Effector memory CD8-positive, alpha-beta T cell (primary cell): ENCODE data around the gene C5orf47.
"Not testable (repeated sequence)": the region's sequence is repeated elsewhere in the genome, so short reads cannot be mapped to it uniquely, and the experiment has no call there.

Experiments
- ATAC-seq: fragments of 150-1000 bp; cut with Tn5 transposase; replicated peaks from 2 replicates; pipeline ENCODE4 v1.10.0; 2021; ENCODE audit warnings: mild to moderate bottlenecking, moderate library complexity
- DNase-seq, 3 experiments: peaks; one replicate each; pipeline ENCODE4 v3.0.0; 2021
- H3K27ac Mint-ChIP-seq, 2 donors: one replicate each; pipeline ENCODE4 v1.8.0; 2022; ENCODE audit warnings: mild to moderate bottlenecking in 2 of 2, mixed read lengths in 2 of 2, moderate library complexity in 2 of 2
- H3K27me3 Mint-ChIP-seq, 2 donors: one replicate each; pipeline ENCODE4 v1.8.0; 2022; ENCODE audit warnings: mixed read lengths in 2 of 2
- H3K36me3 Mint-ChIP-seq: one replicate; pipeline ENCODE4 v1.8.0; 2022; ENCODE audit warnings: mild to moderate bottlenecking, moderate library complexity, mixed read lengths; ENCODE audit not compliant: insufficient read depth
- H3K4me1 Mint-ChIP-seq, 2 donors: one replicate each; pipeline ENCODE4 v1.8.0; 2022; ENCODE audit warnings: low read depth in 2 of 2, mixed read lengths in 2 of 2
- H3K4me3 Mint-ChIP-seq, 2 donors: one replicate each; pipeline ENCODE4 v1.8.0; 2022; ENCODE audit warnings: mild to moderate bottlenecking in 2 of 2, mixed read lengths in 2 of 2, moderate library complexity in 2 of 2
- H3K9me3 Mint-ChIP-seq, 2 donors: one replicate each; pipeline ENCODE4 v1.8.0; 2022; ENCODE audit warnings: mixed read lengths in 2 of 2

The C5orf47 gene

DNA sequence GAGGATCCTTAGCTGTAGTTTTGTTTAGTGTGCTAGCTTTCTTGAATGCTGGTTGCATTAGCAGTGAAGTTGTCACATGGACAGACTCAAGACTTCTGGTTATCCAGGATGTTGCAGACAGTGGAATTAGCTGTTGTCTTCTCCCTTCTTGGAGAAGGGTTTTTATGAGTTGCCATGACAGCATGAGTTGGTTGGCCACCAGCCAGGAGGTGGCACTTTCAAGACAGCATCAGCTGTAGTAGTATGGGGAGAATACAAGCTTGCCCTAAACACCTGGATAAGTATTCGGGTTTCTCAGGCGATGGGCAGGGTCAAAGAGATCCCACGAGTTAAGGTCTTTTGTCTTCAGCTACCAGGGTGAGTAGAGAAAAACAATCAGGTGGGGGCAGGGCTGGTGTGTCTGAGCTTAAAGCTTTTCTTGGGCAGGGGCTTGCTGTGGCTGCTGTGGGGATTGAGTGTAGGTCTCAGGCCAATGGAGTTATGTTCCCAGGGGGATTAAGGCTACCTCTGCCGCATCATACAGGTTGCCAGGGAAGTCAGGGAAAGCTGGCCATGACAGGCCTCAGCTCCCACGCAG is 7.7 kb upstream of the C5orf47 start:
- Mint-ChIP-seq H3K9me3 (no peaks in the 10 kb centered on the region), H3K27ac (no peak overlapping the region), H3K36me3 (no peaks in the 10 kb centered on the region), H3K27me3 (peaks cover 48 to 86% of the 10 kb centered on the region in 2 donors), H3K4me3 (no peak overlapping the region), H3K4me1 (no peaks in the 10 kb centered on the region)
- DNase-seq: no peak
- ATAC-seq: no peak

DNA sequence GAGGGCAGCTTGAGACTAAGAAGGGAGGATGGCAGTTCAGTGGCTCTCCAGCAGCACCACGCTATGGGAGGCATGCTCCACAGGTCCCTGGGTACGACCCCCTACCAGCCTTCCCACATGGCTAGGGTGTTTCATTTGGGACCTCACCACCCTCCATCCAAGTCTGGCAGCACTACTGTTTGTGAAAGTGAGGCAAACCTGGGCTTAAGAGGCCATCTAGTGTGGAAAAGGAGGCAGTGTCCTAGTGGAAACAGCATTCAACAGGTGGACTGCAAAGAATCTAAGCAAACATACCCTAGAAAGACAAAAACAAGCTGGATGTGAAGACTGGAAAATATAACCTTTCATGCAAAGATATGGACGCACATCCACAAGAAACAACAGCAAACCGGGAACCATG is 4.8 kb upstream of the C5orf47 start:
- Mint-ChIP-seq H3K4me1 (no peaks in the 10 kb centered on the region), H3K27me3 (peaks cover 30 to 64% of the 10 kb centered on the region in 2 donors)
- ATAC-seq: no peak

DNA sequence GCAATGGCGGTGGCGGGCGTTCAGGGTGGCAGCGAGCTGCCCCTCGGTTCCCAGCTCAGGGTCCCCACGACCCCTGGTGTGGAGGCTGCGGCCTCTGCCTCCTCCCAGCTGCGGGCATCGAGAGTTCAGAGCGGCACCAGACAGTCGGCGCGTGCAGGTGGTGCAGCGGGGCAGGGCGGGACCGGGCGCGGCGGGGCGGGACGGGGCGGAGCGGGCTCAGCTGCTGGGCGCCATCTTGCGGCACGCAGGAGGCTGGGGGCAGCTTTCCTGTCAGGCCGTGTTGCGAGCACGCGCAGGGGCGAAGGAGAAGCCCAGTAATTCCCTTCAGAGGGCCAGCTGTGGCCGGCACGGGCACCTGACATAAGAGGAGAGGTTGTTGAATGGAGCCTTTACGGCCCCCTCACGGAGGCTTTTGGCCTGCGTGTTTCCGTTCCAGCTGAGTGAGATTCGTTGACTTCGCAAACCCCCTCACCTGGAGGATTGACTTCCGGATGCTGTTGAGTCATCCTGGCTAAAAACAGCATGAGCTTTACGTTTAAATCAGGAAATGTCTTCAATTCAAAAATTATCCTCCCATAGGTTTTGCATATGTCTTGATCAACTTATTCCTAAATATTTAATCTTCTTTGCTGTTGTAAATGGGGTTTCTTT is 587 bp downstream of the C5orf47 start:
- no peaks in the 10 kb centered on the region for H3K36me3 Mint-ChIP-seq
- DNase-seq: no peak
- no peak for ATAC-seq
- H3K9me3 Mint-ChIP-seq: no peaks in the 10 kb centered on the region
- no peaks in the 10 kb centered on the region for H3K4me1 Mint-ChIP-seq
- H3K27me3 Mint-ChIP-seq: peaks cover 13 to 23% of the 10 kb centered on the region in 2 donors
- no peak overlapping the region for H3K27ac Mint-ChIP-seq
- H3K4me3 Mint-ChIP-seq: no peak overlapping the region

More for the DNA sequence above, 4.8 kb upstream of the C5orf47 start:
- no peak for DNase-seq
- Mint-ChIP-seq H3K36me3 (no peaks in the 10 kb centered on the region), H3K27ac (no peak overlapping the region), H3K9me3 (no peaks in the 10 kb centered on the region), H3K4me3 (no peak overlapping the region)

GRCh38 chr5:173997331-173997730 is 8.4 kb downstream of the C5orf47 start:
- Mint-ChIP-seq H3K9me3 (no peaks in the 10 kb centered on the region), H3K36me3 (no peaks in the 10 kb centered on the region), H3K4me3 (no peak overlapping the region), H3K27ac (no peak overlapping the region), H3K4me1 (no peaks in the 10 kb centered on the region), H3K27me3 (peaks cover 33 to 39% of the 10 kb centered on the region in 2 donors)
- no peak for ATAC-seq
- no peak for DNase-seq

- ATAC-seq: no peak
- H3K4me3 Mint-ChIP-seq: no peak overlapping the region
- DNase-seq: no peak
These were observed 9.6 kb downstream of the C5orf47 start for GRCh38 chr5:173998531-173998930.

DNA sequence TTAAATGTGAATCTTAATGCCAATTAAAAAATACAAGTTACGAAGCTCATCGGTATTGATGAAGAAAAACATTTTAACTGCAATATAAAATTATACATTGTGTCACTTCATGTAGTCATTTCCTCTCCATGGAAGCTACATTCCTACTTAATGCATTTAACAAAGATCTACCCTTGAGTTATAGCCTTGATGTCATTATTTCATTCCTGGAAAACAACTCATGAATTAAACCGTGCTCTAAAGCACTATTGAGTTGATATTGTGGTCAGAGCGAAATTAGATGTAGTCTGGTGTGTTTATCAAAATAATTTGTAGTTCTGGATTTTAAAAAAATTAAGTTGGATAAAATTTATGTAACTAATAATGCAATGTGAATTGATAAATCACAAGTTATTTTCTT is 11.1 kb downstream of the C5orf47 start:
- Mint-ChIP-seq H3K9me3 (no peaks in the 10 kb centered on the region), H3K4me1 (no peaks in the 10 kb centered on the region), H3K4me3 (no peak overlapping the region), H3K36me3 (no peaks in the 10 kb centered on the region), H3K27ac (no peak overlapping the region), H3K27me3 (peaks cover 21 to 34% of the 10 kb centered on the region in 2 donors)
- no peak for DNase-seq
- ATAC-seq: no peak

More at GRCh38 chr5:173998531-173998930, 9.6 kb downstream of the C5orf47 start:
- Mint-ChIP-seq H3K9me3 (no peaks in the 10 kb centered on the region), H3K27ac (no peak overlapping the region), H3K27me3 (peaks cover 33 to 39% of the 10 kb centered on the region in 2 donors), H3K4me1 (no peaks in the 10 kb centered on the region), H3K36me3 (no peaks in the 10 kb centered on the region)

DNA sequence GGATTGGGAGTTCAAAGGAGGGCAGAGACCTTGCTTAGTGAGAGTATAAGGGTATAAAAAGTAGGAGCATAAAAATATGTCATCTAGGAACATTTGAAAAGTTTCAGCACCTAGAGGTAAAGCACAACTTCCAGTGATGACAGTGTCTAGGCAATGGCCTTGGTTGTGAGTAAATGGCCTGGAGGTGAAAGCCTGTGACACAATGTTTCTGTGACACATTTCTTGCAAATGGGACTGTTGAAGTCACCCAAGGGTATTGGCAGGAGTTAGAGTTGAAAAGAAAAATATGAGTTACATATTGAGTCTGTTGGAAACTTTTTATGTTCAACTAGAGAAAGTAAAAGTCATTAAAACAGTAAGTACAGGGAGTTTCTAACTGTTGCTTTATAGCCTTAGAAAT is 14.8 kb downstream of the C5orf47 start:
- no peaks in the 10 kb centered on the region for H3K36me3 Mint-ChIP-seq
- H3K27ac Mint-ChIP-seq: no peak overlapping the region
- DNase-seq (no peak), ATAC-seq (no peak)
- H3K4me1 Mint-ChIP-seq: no peaks in the 10 kb centered on the region
- H3K9me3 Mint-ChIP-seq: no peaks in the 10 kb centered on the region
- no peak overlapping the region for H3K4me3 Mint-ChIP-seq
- peaks cover 7 to 24% of the 10 kb centered on the region in 2 donors for H3K27me3 Mint-ChIP-seq

GRCh38 chr5:174008922-174009321 is 20.0 kb downstream of the C5orf47 start:
- Mint-ChIP-seq H3K36me3 (no peaks in the 10 kb centered on the region), H3K27ac (no peak overlapping the region), H3K4me1 (no peaks in the 10 kb centered on the region), H3K4me3 (no peak overlapping the region), H3K27me3 (peaks cover 9 to 15% of the 10 kb centered on the region in 2 donors), H3K9me3 (no peaks in the 10 kb centered on the region)
- ATAC-seq (no peak), DNase-seq (no peak)

- Mint-ChIP-seq H3K36me3 (no peaks in the 10 kb centered on the region), H3K4me3 (no peak overlapping the region), H3K4me1 (no peaks in the 10 kb centered on the region)
These were observed 21.4 kb downstream of the C5orf47 start for GRCh38 chr5:174010365-174010764.

DNA sequence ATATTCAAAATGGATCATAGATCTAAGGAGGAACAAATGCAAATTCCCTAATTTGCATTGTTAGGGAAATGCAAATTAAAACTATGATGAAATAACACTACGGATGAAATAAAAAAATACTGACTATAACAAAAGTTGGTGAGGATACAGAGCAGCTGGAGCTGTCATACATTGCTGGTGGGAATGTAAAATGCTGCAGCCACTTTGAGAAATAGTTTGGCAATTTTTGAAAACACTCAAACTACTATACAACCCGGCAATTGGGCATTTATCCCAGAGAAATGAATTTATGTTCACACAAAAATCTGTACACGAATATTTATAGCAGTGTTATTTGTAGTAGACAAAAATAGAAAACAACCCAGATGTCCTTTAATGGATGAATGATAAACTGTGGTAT is 22.5 kb downstream of the C5orf47 start:
- ATAC-seq: no peak
- no peaks in the 10 kb centered on the region for H3K9me3 Mint-ChIP-seq
- peaks cover 3 to 10% of the 10 kb centered on the region in 2 donors for H3K27me3 Mint-ChIP-seq
- no peaks in the 10 kb centered on the region for H3K4me1 Mint-ChIP-seq
- H3K36me3 Mint-ChIP-seq: no peaks in the 10 kb centered on the region
- no peak for DNase-seq
- H3K4me3 Mint-ChIP-seq: no peak overlapping the region
- no peak overlapping the region for H3K27ac Mint-ChIP-seq

More at GRCh38 chr5:174010365-174010764, 21.4 kb downstream of the C5orf47 start:
- no peak overlapping the region for H3K27ac Mint-ChIP-seq
- DNase-seq: no peak
- ATAC-seq: no peak
- peaks cover 9 to 15% of the 10 kb centered on the region in 2 donors for H3K27me3 Mint-ChIP-seq
- H3K9me3 Mint-ChIP-seq: no peaks in the 10 kb centered on the region

DNA sequence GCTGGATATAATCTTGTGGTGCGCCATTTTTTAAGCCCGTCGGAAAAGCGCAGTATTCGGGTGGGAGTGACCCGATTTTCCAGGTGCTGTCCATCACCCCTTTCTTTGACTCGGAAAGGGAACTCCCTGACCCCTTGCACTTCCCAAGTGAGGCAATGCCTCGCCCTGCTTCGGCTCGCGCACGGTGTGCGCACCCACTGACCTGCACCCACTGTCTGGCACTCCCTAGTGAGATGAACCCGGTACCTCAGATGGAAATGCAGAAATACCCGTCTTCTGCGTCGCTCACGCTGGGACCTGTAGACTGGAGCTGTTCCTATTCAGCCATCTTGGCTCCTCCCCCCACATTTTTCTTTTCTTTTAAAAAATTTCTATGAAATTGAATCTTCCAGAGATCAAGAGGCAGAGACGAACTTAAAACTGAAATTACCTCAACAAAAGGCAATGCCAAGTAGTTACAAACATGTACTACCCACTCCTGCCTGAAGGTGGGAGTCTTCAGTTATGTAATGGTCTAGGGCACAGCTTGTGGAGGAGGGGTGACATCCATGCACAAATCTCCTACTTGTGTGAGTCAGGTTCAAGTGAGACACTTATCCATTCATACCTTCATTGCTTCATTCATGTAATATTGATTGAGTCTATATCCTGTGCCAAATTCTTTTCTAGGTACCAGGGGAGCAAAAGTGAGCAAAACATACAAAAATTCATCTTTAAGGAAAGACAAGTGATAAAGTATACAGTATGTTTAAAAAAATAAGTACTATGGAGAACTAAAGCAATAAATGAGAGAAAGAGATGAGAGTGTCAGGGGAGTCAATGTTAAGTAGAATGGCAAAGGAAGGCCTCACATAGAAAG is 31.3 kb downstream of the C5orf47 start:
- not testable (repeated sequence) for H3K4me3 Mint-ChIP-seq, H3K36me3 Mint-ChIP-seq, DNase-seq, H3K4me1 Mint-ChIP-seq, H3K27ac Mint-ChIP-seq, H3K9me3 Mint-ChIP-seq, ATAC-seq
- peaks cover 33 to 44% of the 10 kb centered on the region in 2 donors for H3K27me3 Mint-ChIP-seq

DNA sequence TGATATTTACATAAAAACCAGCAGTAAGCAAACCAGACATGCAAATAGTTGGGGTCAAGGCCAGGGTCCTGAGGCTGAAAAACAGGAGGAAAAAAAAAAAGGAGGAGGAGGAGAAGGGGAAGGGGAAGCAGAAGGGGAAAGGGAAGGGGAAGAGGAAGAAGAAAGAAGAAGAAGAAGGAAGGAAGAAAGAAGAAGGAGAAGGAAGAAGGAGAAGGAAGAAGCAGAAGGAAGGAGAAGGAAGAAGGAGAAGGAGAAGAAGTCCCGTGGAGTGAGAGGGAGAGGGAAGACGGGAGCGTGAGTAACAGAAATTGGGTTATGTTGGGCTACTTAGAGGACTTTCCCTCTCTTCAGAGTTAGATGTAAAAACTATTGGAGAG is 31.9 kb downstream of the C5orf47 start:
- Mint-ChIP-seq H3K4me1 (no peaks in the 10 kb centered on the region), H3K27me3 (peaks cover 33 to 44% of the 10 kb centered on the region in 2 donors), H3K27ac (no peak overlapping the region), H3K36me3 (no peaks in the 10 kb centered on the region), H3K4me3 (no peak overlapping the region), H3K9me3 (peaks cover 0 to 2% of the 10 kb centered on the region in 2 donors)
- DNase-seq: no peak
- ATAC-seq: no peak

- DNase-seq: no peak
- H3K4me3 Mint-ChIP-seq: no peak overlapping the region
These were observed 33.6 kb downstream of the C5orf47 start for GRCh38 chr5:174022384-174023095.

More at GRCh38 chr5:174022384-174023095, 33.6 kb downstream of the C5orf47 start:
- Mint-ChIP-seq H3K9me3 (peaks cover 0 to 2% of the 10 kb centered on the region in 2 donors), H3K27ac (no peak overlapping the region), H3K4me1 (no peaks in the 10 kb centered on the region), H3K27me3 (peaks cover 33 to 45% of the 10 kb centered on the region in 2 donors), H3K36me3 (no peaks in the 10 kb centered on the region)
- ATAC-seq: no peak
